ENCODE results near the gene MICAL2. TPM values are rescaled to one million over a fixed set of nuclear protein-coding genes. Genes with fewer than 3 reads are reported as not detected.

Gene MICAL2
- total RNA-seq, 1 experiment from 2014 or later: 37.4 TPM

GRCh38 chr11:12288931-12289666, 178.7 kb downstream of the MICAL2 start:
- Histone ChIP-seq H3K9me3 (ENCODE audit: control insufficient read depth in 1 of 2, insufficient read depth in 1 of 2, low read depth in 1 of 2, low read length in 2 of 2) (no peaks in the 10 kb centered on the region), H3K27me3 (ENCODE audit: insufficient read depth, low read length) (no peaks in the 10 kb centered on the region), H3K9me2 (ENCODE audit: insufficient read depth) (no peaks in the 10 kb centered on the region), H3K27ac (ENCODE audit: low read depth, low read length) (no peak overlapping the region), H3K4me2 (ENCODE audit: low read length) (peak overlapping the region; percentile 81; the same call in 1 of the 2 replicates), H3K9ac (ENCODE audit: low read length) (no peak overlapping the region), H3K4me3 (replicated peaks in 1 of 2; ENCODE audit: low read depth in 1 of 2, low read length in 2 of 2) (no peak overlapping the region), H3K4me1 (ENCODE audit: control insufficient read depth in 1 of 2, insufficient read depth in 2 of 2, low read length in 2 of 2) (peaks cover 25 to 39% of the 10 kb centered on the region in 2 experiments), H3K79me2 (ENCODE audit: insufficient read depth, low read length) (no peaks in the 10 kb centered on the region), H3K36me3 (ENCODE audit: control insufficient read depth in 1 of 2, insufficient read depth in 2 of 2, low read length in 2 of 2) (no peaks in the 10 kb centered on the region), H2AFZ (ENCODE audit: low read depth, low read length, poor library complexity, severe bottlenecking) (no peak overlapping the region), H4K20me1 (ENCODE audit: insufficient read depth) (no peaks in the 10 kb centered on the region)
- ChIA-PET CTCF (interaction anchor here (0.6 to 3.7 kb wide), 31 partner anchors 8 to 1096 kb away, joined by 3 to 40 read pairs (median 4); partner anchors contain the start of gene PARVA), RAD21 (ENCODE audit: low non-redundant PET in 1 of 2, low total read pairs in 2 of 2, uncharacterized antibody in 2 of 2, unreplicated experiment in 2 of 2) (interaction anchor here (0.6 to 1.3 kb wide), 7 partner anchors 42 to 675 kb away, joined by 3 to 5 read pairs (median 3); no protein-coding TSS in a partner anchor), POLR2A (interaction anchor here (0.6 to 1.6 kb wide), 2 partner anchors 42 to 682 kb away, joined by 3 to 5 read pairs; no protein-coding TSS in a partner anchor)
- no peak for TF ChIP-seq CBX3 (IDR thresholded peaks at IDR 0.05; ENCODE audit: low read depth)
- ATAC-seq (no peak), DNase-seq (ENCODE audit: low read depth, low spot score) (no peak)
- BruUV-seq (replicated peaks): no TSS peak
- intact Hi-C loops (cut with micrococcal nuclease): no loop called here

GRCh38 chr11:12289667-12290476, 179.5 kb downstream of the MICAL2 start:
- intact Hi-C loops (cut with micrococcal nuclease): no loop called here
- DNase-seq (ENCODE audit: low read depth, low spot score) (no peak), ATAC-seq (no peak)
- H2AFZ ChIP-seq (ENCODE audit: low read depth, low read length, poor library complexity, severe bottlenecking): no peak overlapping the region
- H3K4me3 ChIP-seq (replicated peaks in 1 of 2; ENCODE audit: low read depth in 1 of 2, low read length in 2 of 2): no peak overlapping the region
- BruUV-seq (replicated peaks): no TSS peak
- peaks cover 25 to 38% of the 10 kb centered on the region in 2 experiments for H3K4me1 ChIP-seq (ENCODE audit: control insufficient read depth in 1 of 2, insufficient read depth in 2 of 2, low read length in 2 of 2)
- ChIA-PET RAD21 (ENCODE audit: low non-redundant PET in 1 of 2, low total read pairs in 2 of 2, uncharacterized antibody in 2 of 2, unreplicated experiment in 2 of 2) (no interaction called here), POLR2A (no interaction called here), CTCF (interaction anchor here (0.6 to 3.7 kb wide), 10 partner anchors 7 to 1095 kb away, joined by 3 to 40 read pairs (median 6); no protein-coding TSS in a partner anchor)
- H3K27me3 ChIP-seq (ENCODE audit: insufficient read depth, low read length): no peaks in the 10 kb centered on the region
- TF ChIP-seq POLR2AphosphoS5 (IDR thresholded peaks at IDR 0.05; ENCODE audit: low read depth, low read length): no peak
- TF ChIP-seq FOSL1 (IDR thresholded peaks at IDR 0.05; ENCODE audit: low read depth): no peak
- no peak for TF ChIP-seq SIN3A (IDR thresholded peaks at IDR 0.05; ENCODE audit: low read depth)
- no peak for TF ChIP-seq ZFX (IDR thresholded peaks at IDR 0.05)
- no peak for TF ChIP-seq YY1 (IDR thresholded peaks at IDR 0.05; ENCODE audit: extremely low read depth, insufficient replicate concordance, low read depth, low read length)
- TF ChIP-seq ELF1 (IDR thresholded peaks at IDR 0.05; ENCODE audit: borderline replicate concordance, low read depth): no peak
- no peak for TF ChIP-seq SP1 (IDR thresholded peaks at IDR 0.05; ENCODE audit: low read depth)
- TF ChIP-seq RAD21 (IDR thresholded peaks at IDR 0.05; ENCODE audit: low read depth): no peak
- no peak for TF ChIP-seq EZH2 (IDR thresholded peaks at IDR 0.05)
- no peak for TF ChIP-seq REST (IDR thresholded peaks at IDR 0.05; ENCODE audit: low read depth)
- no peak for TF ChIP-seq ATF3 (IDR thresholded peaks at IDR 0.05)
- no peak for TF ChIP-seq JUND (IDR thresholded peaks at IDR 0.05)
- no peak for TF ChIP-seq CBX3 (IDR thresholded peaks at IDR 0.05; ENCODE audit: low read depth)
- no peak for TF ChIP-seq EGR1 (IDR thresholded peaks at IDR 0.05; ENCODE audit: low read depth)
- H4K20me1 ChIP-seq (ENCODE audit: insufficient read depth): no peaks in the 10 kb centered on the region
- no peaks in the 10 kb centered on the region for H3K36me3 ChIP-seq (ENCODE audit: control insufficient read depth in 1 of 2, insufficient read depth in 2 of 2, low read length in 2 of 2)
- no peaks in the 10 kb centered on the region for H3K9me2 ChIP-seq (ENCODE audit: insufficient read depth)
- H3K9me3 ChIP-seq (ENCODE audit: control insufficient read depth in 1 of 2, insufficient read depth in 1 of 2, low read depth in 1 of 2, low read length in 2 of 2): no peaks in the 10 kb centered on the region
- no peaks in the 10 kb centered on the region for H3K79me2 ChIP-seq (ENCODE audit: insufficient read depth, low read length)
- no peak overlapping the region for H3K4me2 ChIP-seq (ENCODE audit: low read length)
- no peak overlapping the region for H3K9ac ChIP-seq (ENCODE audit: low read length)
- H3K27ac ChIP-seq (ENCODE audit: low read depth, low read length): no peak overlapping the region

Data from HCT116 (cell line).